ENCODE data around the gene RPL12.

RPL12 gene

GRCh38 chr9:127450830-127451607 lies at the start of gene RPL12, which contains the start of gene LRSAM1:
TSS of gene RPL12 (minus strand) at chr9:127451406. CDS start at chr9:127451317, 89 bp downstream.
TSS of gene LRSAM1 (plus strand) at chr9:127451510. CDS start at chr9:127454528, 3,018 bp downstream.
- peak; percentile 83 for DNase-seq

GRCh38 chr9:127500862-127501261 lies 49.7 kb upstream of the RPL12 start:
- DNase-seq, result no peak

- no peak for DNase-seq
These were observed 49.2 kb upstream of the RPL12 start for GRCh38 chr9:127500399-127500798.

- no peak for DNase-seq
These were observed 47.1 kb upstream of the RPL12 start for GRCh38 chr9:127498298-127498697.

GRCh38 chr9:127497656-127498290 lies 46.6 kb upstream of the RPL12 start:
- no peak for DNase-seq

- DNase-seq, result no peak
These were observed 45.8 kb upstream of the RPL12 start for GRCh38 chr9:127496974-127497373.

- no peak for DNase-seq
These were observed 44.8 kb upstream of the RPL12 start for GRCh38 chr9:127495884-127496555.

- no peak for DNase-seq
These were observed 43.1 kb upstream of the RPL12 start for GRCh38 chr9:127494304-127494702.

- DNase-seq, result no peak
These were observed 42.5 kb upstream of the RPL12 start for GRCh38 chr9:127493592-127494303.

GRCh38 chr9:127492616-127493015 lies 41.4 kb upstream of the RPL12 start:
- DNase-seq, result no peak

GRCh38 chr9:127491516-127491915 lies 40.3 kb upstream of the RPL12 start:
- no peak for DNase-seq

- DNase-seq, result no peak
These were observed 39.5 kb upstream of the RPL12 start for GRCh38 chr9:127490535-127491230.

GRCh38 chr9:127489471-127490115 lies 38.4 kb upstream of the RPL12 start:
- no peak for DNase-seq

- no peak for DNase-seq
These were observed 37.7 kb upstream of the RPL12 start for GRCh38 chr9:127488946-127489345.

- no peak for DNase-seq
These were observed 34.8 kb upstream of the RPL12 start for GRCh38 chr9:127485995-127486394.

- no peak for DNase-seq
These were observed 31.5 kb upstream of the RPL12 start for GRCh38 chr9:127482662-127483061.

- no peak for DNase-seq
These were observed 28.4 kb upstream of the RPL12 start for GRCh38 chr9:127479507-127480081.

GRCh38 chr9:127474592-127474991 lies 23.4 kb upstream of the RPL12 start:
- DNase-seq, result no peak

GRCh38 chr9:127473932-127474331 lies 22.7 kb upstream of the RPL12 start:
- DNase-seq, result no peak

GRCh38 chr9:127473501-127473900 lies 22.3 kb upstream of the RPL12 start:
- DNase-seq, result no peak

- no peak for DNase-seq
These were observed 19.5 kb upstream of the RPL12 start for GRCh38 chr9:127470662-127471061.

- no peak for DNase-seq
These were observed 16.4 kb upstream of the RPL12 start for GRCh38 chr9:127467621-127468020.
